GM12878 (cell line): ENCODE data around the gene DPP9. TPM values are rescaled to one million over a fixed set of nuclear protein-coding genes. Genes with fewer than 3 reads are reported as not detected.

Source experiments
- ATAC-seq: fragments of 200-7000 bp; cut with Tn5 transposase; 3 replicates; pipeline ENCODE4 v1.9.1; 2020; ENCODE audit warnings: mild to moderate bottlenecking, moderate library complexity
- BruUV-seq: library from RNA; stranded (reverse); fragments of 400-500 nt; replicated peaks from 2 replicates; lab custom pipeline; 2021; lab: Mats Ljungman, UMichigan
- CTCF ChIA-PET: fragments of 300-600 bp; sonication (Branson Sonifier 250); formaldehyde crosslinking; extraction: SDS; loops from one replicate; lab custom pipeline; 2021; ENCODE audit warnings: inconsistent platforms; lab: Yijun Ruan, JAX
- POLR2A ChIA-PET: fragments of 350-600 bp; formaldehyde crosslinking; extraction: SDS; loops from one replicate; lab custom pipeline; 2021; ENCODE audit warnings: inconsistent platforms; lab: Charles Lee
- RAD21 ChIA-PET: fragments of 300-600 bp; sonication (Branson Sonifier 250); formaldehyde crosslinking; loops from one replicate; lab custom pipeline; 2023; ENCODE audit warnings: antibody characterized with exemption; ENCODE audit not compliant: unreplicated experiment; lab: Charles Lee
- SMC1A ChIA-PET: fragments of 300-600 bp; sonication (Branson Sonifier 250); formaldehyde crosslinking; loops from one replicate; lab custom pipeline; 2023; ENCODE audit not compliant: unreplicated experiment, uncharacterized antibody; lab: Charles Lee
- DNase-seq: peaks from one replicate; pipeline ENCODE4 v3.0.0-alpha.2; 2011; ENCODE audit warnings: low read depth, low spot score
- FAIRE-seq: peaks from 3 replicates; lab custom pipeline; 2011; peaks lifted over from hg19 to GRCh38; lab: Jason Lieb, UNC
- H2AFZ ChIP-seq: 2 replicates; pipeline ENCODE4 v1.6.0; 2011; ENCODE audit warnings: low read depth, low read length, control low read depth; ENCODE audit not compliant: control insufficient read depth
- H3K27ac ChIP-seq: 2 replicates; pipeline ENCODE4 v1.5.1; 2011; ENCODE audit warnings: control low read depth; ENCODE audit not compliant: control insufficient read depth, insufficient read depth
- H3K27me3 ChIP-seq, 2 experiments: replicated peaks in 1 of 2; 2 replicates each; pipeline versions ENCODE4 v1.6.0 to v1.6.1; 2011; ENCODE audit warnings: low read length in 1 of 2; ENCODE audit not compliant: control insufficient read depth in 2 of 2, insufficient read depth in 2 of 2
- H3K36me3 ChIP-seq, 2 experiments: 2 replicates each; pipeline ENCODE4 v1.5.1; 2011; ENCODE audit warnings: low read length in 1 of 2; ENCODE audit not compliant: control insufficient read depth in 2 of 2, insufficient read depth in 2 of 2
- H3K4me1 ChIP-seq: 2 replicates; pipeline ENCODE4 v1.6.1; 2011; ENCODE audit warnings: mild to moderate bottlenecking, low read length, moderate library complexity, mixed read lengths; ENCODE audit not compliant: control insufficient read depth, insufficient read depth
- H3K4me2 ChIP-seq: 2 replicates; pipeline ENCODE4 v1.6.0; 2011; ENCODE audit warnings: control low read depth; ENCODE audit not compliant: control insufficient read depth, insufficient read depth
- H3K4me3 ChIP-seq: fragments of 200-600 bp; sonication (generic); 2 replicates; pipeline ENCODE4 v1.5.1; 2016
- H3K79me2 ChIP-seq: 2 replicates; pipeline ENCODE4 v1.6.0; 2011; ENCODE audit warnings: low read length; ENCODE audit not compliant: control insufficient read depth, insufficient read depth
- H3K9ac ChIP-seq: 2 replicates; pipeline ENCODE4 v1.8.0; 2011; ENCODE audit warnings: low read length, control low read depth, mixed read lengths; ENCODE audit not compliant: control insufficient read depth, insufficient read depth
- H3K9me3 ChIP-seq: replicated peaks from 3 replicates; pipeline ENCODE4 v1.5.1; 2011; ENCODE audit warnings: mild to moderate bottlenecking, low read length; ENCODE audit not compliant: control insufficient read depth, insufficient read depth
- H4K20me1 ChIP-seq: 2 replicates; pipeline ENCODE4 v1.6.0; 2011; ENCODE audit not compliant: control insufficient read depth, insufficient read depth
- BMI1 ChIP-seq: fragments of 450-650 bp; IDR thresholded peaks from 2 replicates; pipeline ENCODE4 v1.6.1; 2016; ENCODE audit warnings: mild to moderate bottlenecking, moderate library complexity, borderline replicate concordance
- ESRRA ChIP-seq: IDR thresholded peaks from 2 replicates; pipeline ENCODE4 v1.6.1; 2012; ENCODE audit warnings: mild to moderate bottlenecking, low read length, improper control_type of control experiment
- EZH2 ChIP-seq: IDR thresholded peaks from 2 replicates; pipeline ENCODE4 v1.6.1; 2012; ENCODE audit warnings: low read depth, mild to moderate bottlenecking, control low read depth, inconsistent platforms, low read length, borderline replicate concordance; ENCODE audit not compliant: control insufficient read depth
- GABPA ChIP-seq: IDR thresholded peaks from 2 replicates; pipeline ENCODE4 v1.6.1; 2014; ENCODE audit warnings: antibody characterized with exemption, low read depth, mild to moderate bottlenecking, inconsistent platforms
- HDAC2 ChIP-seq: fragments of 200-600 bp; sonication (generic); IDR thresholded peaks from 2 replicates; pipeline ENCODE4 v1.6.1; 2017
- MXI1 ChIP-seq: fragments of 150-350 bp; IDR thresholded peaks from 2 replicates; pipeline ENCODE4 v1.6.1; 2011; ENCODE audit warnings: low read depth, mild to moderate bottlenecking, inconsistent platforms, low read length, improper control_type of control experiment
- NFIC ChIP-seq: IDR thresholded peaks from 2 replicates; pipeline ENCODE4 v1.6.1; 2012; ENCODE audit warnings: low read depth, mild to moderate bottlenecking, inconsistent platforms, low read length, moderate library complexity
- NFXL1 ChIP-seq: fragments of 450-650 bp; IDR thresholded peaks from 2 replicates; pipeline ENCODE4 v1.6.1; 2017; ENCODE audit warnings: antibody characterized with exemption, mild to moderate bottlenecking, borderline replicate concordance
- PAX5 ChIP-seq: IDR thresholded peaks from 2 replicates; pipeline ENCODE4 v1.6.1; 2011; ENCODE audit warnings: low read depth, low read length, borderline replicate concordance
- POLR2AphosphoS2 ChIP-seq: IDR thresholded peaks from 2 replicates; pipeline ENCODE4 v1.6.1; 2011; ENCODE audit warnings: low read depth, mild to moderate bottlenecking, low read length, improper control_type of control experiment, moderate library complexity
- RELA ChIP-seq: fragments of 450-650 bp; IDR thresholded peaks from 2 replicates; pipeline ENCODE4 v1.8.0; 2014; ENCODE audit warnings: borderline replicate concordance; ENCODE audit not compliant: partially characterized antibody
- SIN3A ChIP-seq: IDR thresholded peaks from 2 replicates; pipeline ENCODE4 v1.6.1; 2012; ENCODE audit warnings: low read depth, low read length, improper control_type of control experiment
- ZNF217 ChIP-seq: fragments of 450-650 bp; IDR thresholded peaks from 2 replicates; pipeline ENCODE4 v1.6.1; 2017; ENCODE audit warnings: antibody characterized with exemption, mild to moderate bottlenecking
- WGBS: methylation state at CpG from one replicate; pipeline ENCODE4 v1.1.6; 2016; ENCODE audit warnings: low lambda C conversion rate; ENCODE audit not compliant: insufficient replicate concordance, insufficient coverage; ENCODE audit errors: missing lambda C conversion rate; 5-methylcytosine and 5-hydroxymethylcytosine counted together
- in situ Hi-C: fragments of 300-500 bp; cut with MboI; formaldehyde crosslinking; loops from 9 replicates; pipeline ENCODE4 v1.14.3; 2018; ENCODE audit warnings: mixed read lengths
- intact Hi-C: fragments of 100-400 bp; cut with micrococcal nuclease; formaldehyde crosslinking; loops from one replicate; pipeline ENCODE4 v1.14.2; 2022; ENCODE audit not compliant: unreplicated experiment
- polyA plus RNA-seq, 11 experiments: library from polyadenylated mRNA; depleted of rRNA in 4 of 11; unstranded in 6 of 11; stranded (reverse) in 5 of 11; fragments of >200 nt; fragmentation: Nextera tagmentation in 4 of 11; fragmentation: Illumina TruSeq in 1 of 11; extraction: Ambion mirVana in 4 of 11; extraction: Trizol in 1 of 11; gene quantifications; 1 replicate in 1 of 11; 2 replicates in 10 of 11; pipeline versions ENCODE4 v1.2.1 to v1.2.3, GENCODE V29; 2011 to 2016; ENCODE audit warnings: inconsistent platforms in 2 of 11, missing spikeins in 2 of 11, low read depth in 1 of 11
- total RNA-seq, 4 experiments: library from RNA; depleted of rRNA in 3 of 4; stranded (reverse); fragments of >200 nt in 3 of 4; fragmentation: Illumina TruSeq in 1 of 4; extraction: Trizol in 1 of 4; gene quantifications; 2 replicates each; pipeline versions ENCODE4 v1.2.1 to v1.2.3, GENCODE V29; 2013 to 2021
- TF ChIP-seq, protein P1 (sequence below): fragments of 450-650 bp; IDR thresholded peaks from 2 replicates; pipeline ENCODE4 v1.6.1; 2017; ENCODE audit warnings: mild to moderate bottlenecking
- TF ChIP-seq, protein P2 (sequence below): IDR thresholded peaks from 2 replicates; pipeline ENCODE4 v1.6.1; 2012; ENCODE audit warnings: low read depth, low read length, improper control_type of control experiment
- TF ChIP-seq, protein P3 (sequence below): fragments of 450-650 bp; formaldehyde crosslinking; IDR thresholded peaks from 2 replicates; pipeline ENCODE4 v1.4.0; 2020; ENCODE audit warnings: mild to moderate bottlenecking, moderate library complexity

Gene DPP9
- total and polyA plus RNA-seq, 10 of the 15 experiments (the other 5 are each of a cell fraction or from before 2014, with no cell fraction given), result 0.64 to 58.6 (median 27.6) TPM

DNA sequence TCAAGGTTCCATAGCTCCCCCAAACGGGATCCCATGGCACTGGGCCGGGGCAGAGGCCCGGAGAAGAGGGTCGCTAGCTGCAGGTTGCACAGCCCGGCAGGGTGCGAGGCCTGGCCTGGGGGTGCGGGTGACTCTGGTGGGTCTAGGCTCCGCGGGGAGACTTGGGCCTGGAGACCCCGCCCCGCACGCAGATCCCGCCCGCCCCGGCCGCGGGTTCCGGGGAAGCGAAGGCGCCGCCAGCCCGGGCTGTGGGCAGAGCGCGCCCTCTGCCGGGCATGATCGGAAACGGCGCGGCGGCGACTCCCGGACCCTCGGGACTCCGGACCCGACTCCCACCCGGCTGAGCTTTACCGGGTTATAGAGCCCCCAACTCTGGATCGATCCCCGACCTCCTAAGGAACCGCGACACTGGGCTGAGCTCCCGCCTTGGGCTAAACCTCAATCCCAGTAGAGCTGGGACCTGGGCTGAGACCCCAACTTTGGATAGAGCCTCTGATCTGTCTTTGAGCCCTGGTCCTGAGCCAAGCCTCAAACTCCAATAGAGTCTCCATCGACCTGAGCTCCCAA lies 87.4 kb downstream of the DPP9 start (continued):
- TF ChIP-seq, protein P1, sequence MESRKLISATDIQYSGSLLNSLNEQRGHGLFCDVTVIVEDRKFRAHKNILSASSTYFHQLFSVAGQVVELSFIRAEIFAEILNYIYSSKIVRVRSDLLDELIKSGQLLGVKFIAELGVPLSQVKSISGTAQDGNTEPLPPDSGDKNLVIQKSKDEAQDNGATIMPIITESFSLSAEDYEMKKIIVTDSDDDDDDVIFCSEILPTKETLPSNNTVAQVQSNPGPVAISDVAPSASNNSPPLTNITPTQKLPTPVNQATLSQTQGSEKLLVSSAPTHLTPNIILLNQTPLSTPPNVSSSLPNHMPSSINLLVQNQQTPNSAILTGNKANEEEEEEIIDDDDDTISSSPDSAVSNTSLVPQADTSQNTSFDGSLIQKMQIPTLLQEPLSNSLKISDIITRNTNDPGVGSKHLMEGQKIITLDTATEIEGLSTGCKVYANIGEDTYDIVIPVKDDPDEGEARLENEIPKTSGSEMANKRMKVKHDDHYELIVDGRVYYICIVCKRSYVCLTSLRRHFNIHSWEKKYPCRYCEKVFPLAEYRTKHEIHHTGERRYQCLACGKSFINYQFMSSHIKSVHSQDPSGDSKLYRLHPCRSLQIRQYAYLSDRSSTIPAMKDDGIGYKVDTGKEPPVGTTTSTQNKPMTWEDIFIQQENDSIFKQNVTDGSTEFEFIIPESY, result no peak
- TF ChIP-seq, protein P2, sequence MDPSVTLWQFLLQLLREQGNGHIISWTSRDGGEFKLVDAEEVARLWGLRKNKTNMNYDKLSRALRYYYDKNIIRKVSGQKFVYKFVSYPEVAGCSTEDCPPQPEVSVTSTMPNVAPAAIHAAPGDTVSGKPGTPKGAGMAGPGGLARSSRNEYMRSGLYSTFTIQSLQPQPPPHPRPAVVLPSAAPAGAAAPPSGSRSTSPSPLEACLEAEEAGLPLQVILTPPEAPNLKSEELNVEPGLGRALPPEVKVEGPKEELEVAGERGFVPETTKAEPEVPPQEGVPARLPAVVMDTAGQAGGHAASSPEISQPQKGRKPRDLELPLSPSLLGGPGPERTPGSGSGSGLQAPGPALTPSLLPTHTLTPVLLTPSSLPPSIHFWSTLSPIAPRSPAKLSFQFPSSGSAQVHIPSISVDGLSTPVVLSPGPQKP, result peak; percentile 55; the same call in 1 of the 2 replicates
- TF ChIP-seq RELA, result no peak
- no peak for TF ChIP-seq NFXL1
- TF ChIP-seq NFIC, result no peak
- TF ChIP-seq SIN3A, result no peak

DNA sequence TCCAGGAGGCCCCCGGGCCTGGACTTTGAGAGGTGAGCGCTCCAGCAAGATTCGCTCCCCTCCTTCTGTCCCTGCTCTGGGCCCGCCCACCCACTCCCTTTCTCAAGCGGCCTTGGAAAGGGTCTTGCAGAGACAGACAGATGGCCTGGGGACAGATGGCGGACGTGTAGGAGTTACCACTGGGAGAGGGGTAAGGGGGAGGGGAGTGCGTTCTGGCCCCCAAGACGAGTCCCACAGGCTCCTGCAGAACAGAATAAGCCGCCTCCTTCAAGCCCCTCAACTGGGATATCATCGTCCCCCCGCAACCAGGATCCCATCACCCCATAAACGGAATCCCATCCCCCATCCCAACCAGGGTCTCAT lies 87.9 kb downstream of the DPP9 start:
- in situ Hi-C loops, result loop anchor here (5.0 kb wide), 1 partner anchor 58 kb away; no protein-coding TSS in a partner anchor
- TF ChIP-seq HDAC2 (no peak), ESRRA (no peak), BMI1 (no peak), EZH2 (no peak), ZNF217 (no peak), GABPA (no peak), MXI1 (no peak), NFXL1 (no peak), PAX5 (no peak), POLR2AphosphoS2 (no peak)
- TF ChIP-seq, protein P3, sequence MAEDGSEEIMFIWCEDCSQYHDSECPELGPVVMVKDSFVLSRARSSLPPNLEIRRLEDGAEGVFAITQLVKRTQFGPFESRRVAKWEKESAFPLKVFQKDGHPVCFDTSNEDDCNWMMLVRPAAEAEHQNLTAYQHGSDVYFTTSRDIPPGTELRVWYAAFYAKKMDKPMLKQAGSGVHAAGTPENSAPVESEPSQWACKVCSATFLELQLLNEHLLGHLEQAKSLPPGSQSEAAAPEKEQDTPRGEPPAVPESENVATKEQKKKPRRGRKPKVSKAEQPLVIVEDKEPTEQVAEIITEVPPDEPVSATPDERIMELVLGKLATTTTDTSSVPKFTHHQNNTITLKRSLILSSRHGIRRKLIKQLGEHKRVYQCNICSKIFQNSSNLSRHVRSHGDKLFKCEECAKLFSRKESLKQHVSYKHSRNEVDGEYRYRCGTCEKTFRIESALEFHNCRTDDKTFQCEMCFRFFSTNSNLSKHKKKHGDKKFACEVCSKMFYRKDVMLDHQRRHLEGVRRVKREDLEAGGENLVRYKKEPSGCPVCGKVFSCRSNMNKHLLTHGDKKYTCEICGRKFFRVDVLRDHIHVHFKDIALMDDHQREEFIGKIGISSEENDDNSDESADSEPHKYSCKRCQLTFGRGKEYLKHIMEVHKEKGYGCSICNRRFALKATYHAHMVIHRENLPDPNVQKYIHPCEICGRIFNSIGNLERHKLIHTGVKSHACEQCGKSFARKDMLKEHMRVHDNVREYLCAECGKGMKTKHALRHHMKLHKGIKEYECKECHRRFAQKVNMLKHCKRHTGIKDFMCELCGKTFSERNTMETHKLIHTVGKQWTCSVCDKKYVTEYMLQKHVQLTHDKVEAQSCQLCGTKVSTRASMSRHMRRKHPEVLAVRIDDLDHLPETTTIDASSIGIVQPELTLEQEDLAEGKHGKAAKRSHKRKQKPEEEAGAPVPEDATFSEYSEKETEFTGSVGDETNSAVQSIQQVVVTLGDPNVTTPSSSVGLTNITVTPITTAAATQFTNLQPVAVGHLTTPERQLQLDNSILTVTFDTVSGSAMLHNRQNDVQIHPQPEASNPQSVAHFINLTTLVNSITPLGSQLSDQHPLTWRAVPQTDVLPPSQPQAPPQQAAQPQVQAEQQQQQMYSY, result no peak

More for the DNA sequence above, 87.9 kb downstream of the DPP9 start:
- Histone ChIP-seq H3K4me1 (peaks cover 8% of the 10 kb centered on the region), H3K4me3 (peak overlapping the region; percentile 66; the same call in 1 of the 2 replicates), H3K4me2 (peak overlapping the region; percentile 89), H3K9me3 (no peaks in the 10 kb centered on the region), H4K20me1 (no peaks in the 10 kb centered on the region), H3K27me3 (no peaks in the 10 kb centered on the region), H2AFZ (peak overlapping the region; percentile 84), H3K79me2 (peaks cover 13% of the 10 kb centered on the region), H3K27ac (no peak overlapping the region), H3K36me3 (no peaks in the 10 kb centered on the region), H3K9ac (peak overlapping the region; percentile 69)
- no TSS peak for BruUV-seq
- ATAC-seq (no peak), FAIRE-seq (no peak), DNase-seq (no peak)
- intact Hi-C loops, result loop anchor here (1.0 to 2.0 kb wide), 2 partner anchors 46 to 59 kb away; no protein-coding TSS in a partner anchor
- ChIA-PET POLR2A (interaction anchor here (0.5 to 0.9 kb wide), 3 partner anchors 8 to 397 kb away, joined by 4 read pairs; no protein-coding TSS in a partner anchor), RAD21 (interaction anchor here (0.7 to 2.2 kb wide), 7 partner anchors 46 to 155 kb away, joined by 3 to 16 read pairs (median 6); partner anchors contain the start of gene FEM1A), CTCF (interaction anchor here (0.6 to 3.4 kb wide), 22 partner anchors 8 to 426 kb away, joined by 3 to 94 read pairs (median 8); partner anchors contain the start of genes FEM1A, PLIN5 and SEMA6B), SMC1A (interaction anchor here (0.6 to 2.4 kb wide), 7 partner anchors 39 to 117 kb away, joined by 3 to 13 read pairs (median 4); no protein-coding TSS in a partner anchor)
- WGBS, result 47% methylated on average over 11 of the region's 13 CpGs
